ENCODE data around the gene VPS36. TPM values are rescaled to one million over a fixed set of nuclear protein-coding genes. Genes with fewer than 3 reads are reported as not detected.

VPS36 gene
- total and polyA plus RNA-seq, 2 of the 13 experiments (the other 11 are each of a cell fraction or from before 2014, with no cell fraction given): 17.2 to 22.4 TPM

DNA sequence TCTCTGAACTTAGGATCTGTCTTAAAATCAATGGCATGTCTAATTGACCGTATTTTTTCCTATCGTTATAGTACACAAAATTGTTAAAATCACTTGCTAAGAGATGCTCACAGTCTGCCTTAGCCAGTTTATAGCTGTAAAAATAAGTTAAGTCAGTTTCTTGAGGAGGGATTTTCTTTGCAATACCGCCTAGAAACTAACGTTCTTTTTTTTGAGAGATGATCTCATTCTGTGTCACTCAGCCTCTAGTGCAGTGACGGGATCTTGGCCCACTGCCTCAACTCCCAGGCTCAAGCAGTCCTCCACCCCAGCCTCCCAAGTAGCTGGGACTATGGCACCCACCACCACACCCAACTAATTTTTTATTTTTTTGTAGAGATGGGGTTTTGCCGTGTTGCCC lies 9.2 kb upstream of the VPS36 start:
- Histone ChIP-seq H4K20me1 (ENCODE audit: insufficient read depth, low read length) (no peaks in the 10 kb centered on the region), H3K4me1 (ENCODE audit: insufficient read depth, low read length) (peaks cover 47% of the 10 kb centered on the region), H3K36me3 (replicated peaks in 1 of 2; ENCODE audit: control insufficient read depth in 1 of 2, insufficient read depth in 2 of 2, low read length in 2 of 2) (peaks cover 4 to 48% of the 10 kb centered on the region in 2 experiments), H3K9ac (ENCODE audit: insufficient read depth, low read depth, low read length) (no peak overlapping the region), H2AFZ (ENCODE audit: low read length) (no peak overlapping the region), H3K4me2 (ENCODE audit: low read depth, low read length) (no peak overlapping the region), H3K79me2 (ENCODE audit: insufficient read depth, low read length) (peaks cover 38% of the 10 kb centered on the region), H3K4me3 (replicated peaks in 1 of 3; ENCODE audit: insufficient read depth in 1 of 3, low read depth in 2 of 3, low read length in 3 of 3) (no peak overlapping the region), H3K27ac (ENCODE audit: extremely low read length, insufficient read depth, low read length) (no peak overlapping the region), H3K27me3 (ENCODE audit: control insufficient read depth in 1 of 2, insufficient read depth in 2 of 2, low read length in 2 of 2) (no peaks in the 10 kb centered on the region), H3K9me3 (ENCODE audit: low read length) (no peaks in the 10 kb centered on the region)
- TF ChIP-seq ZNF317 (CRISPR knock-in tag; IDR thresholded peaks at IDR 0.05): no peak
- no peak for TF ChIP-seq ISL2 (CRISPR knock-in tag; IDR thresholded peaks at IDR 0.05)
- no peak for TF ChIP-seq ZNF780A (CRISPR knock-in tag; IDR thresholded peaks at IDR 0.05)
- no peak for TF ChIP-seq RFX5 (IDR thresholded peaks at IDR 0.05; ENCODE audit: low read depth, low read length)
- POLR2A ChIA-PET: no interaction called here
- intact Hi-C loops (cut with micrococcal nuclease; ENCODE audit: unreplicated experiment): loop anchor here (5.0 to 10.0 kb wide), 2 partner anchors 195 to 348 kb away; partner anchors contain the start of gene SUGT1
- CTCF ChIA-PET (ENCODE audit: low intra/inter-chr PET ratio, low total read pairs): no interaction called here
- ATAC-seq: no peak
- DNase-seq (ENCODE audit: low spot score): no peak
- 95% methylated on average over 6 of the region's 6 CpGs for WGBS (ENCODE audit: low lambda C conversion rate)
- FAIRE-seq: no peak
- in situ Hi-C loops (cut with HindIII; ENCODE audit: extremely low pct_ligation_motif_present, low pct_unique_long_range_greater_than_20kb): loop anchor here (10.0 to 25.0 kb wide), 2 partner anchors 115 to 447 kb away; partner anchors contain the start of genes ALG11, ATP7B and UTP14C
- BruUV-seq (replicated peaks): no TSS peak

DNA sequence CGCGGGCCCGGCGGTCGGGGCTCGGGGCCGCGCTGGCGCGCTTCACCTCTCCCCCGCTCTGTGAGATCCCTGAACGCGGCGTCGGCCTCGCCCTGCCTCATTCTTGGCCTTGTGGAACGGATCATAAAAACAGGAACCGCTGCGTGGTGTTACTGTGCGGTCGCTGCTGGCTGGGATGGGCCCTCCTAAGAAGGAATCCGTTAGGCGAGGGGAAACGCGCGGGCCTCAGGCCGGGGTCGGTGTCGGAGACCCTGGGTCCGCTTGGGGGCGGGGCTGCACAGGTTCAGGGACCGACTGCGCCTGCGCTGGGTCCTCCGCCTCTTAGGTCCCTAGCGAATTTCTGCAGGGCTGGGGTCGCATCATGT lies 5.2 kb upstream of the VPS36 start:
- BruUV-seq (replicated peaks): TSS peak; percentile 50
- TF ChIP-seq NR1H2 (CRISPR knock-in tag; IDR thresholded peaks at IDR 0.05; ENCODE audit: borderline replicate concordance, low read depth) (no peak), ZNF33B (CRISPR knock-in tag; IDR thresholded peaks at IDR 0.05) (no peak; the same call in 1 of the 2 replicates), MEF2D (CRISPR knock-in tag; IDR thresholded peaks at IDR 0.05) (no peak), NR2F6 (IDR thresholded peaks at IDR 0.05) (no peak), NR2F6 (CRISPR knock-in tag; IDR thresholded peaks at IDR 0.05) (no peak), CBFB (CRISPR knock-in tag; IDR thresholded peaks at IDR 0.05) (no peak), CBX2 (IDR thresholded peaks at IDR 0.05; ENCODE audit: low read depth, low read length) (no peak), CBX2 (CRISPR knock-in tag; IDR thresholded peaks at IDR 0.05; ENCODE audit: low read depth) (no peak), GATA4 (IDR thresholded peaks at IDR 0.05; ENCODE audit: borderline replicate concordance, low read depth) (no peak), ESRRA (CRISPR knock-in tag; IDR thresholded peaks at IDR 0.05; ENCODE audit: low read depth) (no peak)
- TF ChIP-seq, protein P1, sequence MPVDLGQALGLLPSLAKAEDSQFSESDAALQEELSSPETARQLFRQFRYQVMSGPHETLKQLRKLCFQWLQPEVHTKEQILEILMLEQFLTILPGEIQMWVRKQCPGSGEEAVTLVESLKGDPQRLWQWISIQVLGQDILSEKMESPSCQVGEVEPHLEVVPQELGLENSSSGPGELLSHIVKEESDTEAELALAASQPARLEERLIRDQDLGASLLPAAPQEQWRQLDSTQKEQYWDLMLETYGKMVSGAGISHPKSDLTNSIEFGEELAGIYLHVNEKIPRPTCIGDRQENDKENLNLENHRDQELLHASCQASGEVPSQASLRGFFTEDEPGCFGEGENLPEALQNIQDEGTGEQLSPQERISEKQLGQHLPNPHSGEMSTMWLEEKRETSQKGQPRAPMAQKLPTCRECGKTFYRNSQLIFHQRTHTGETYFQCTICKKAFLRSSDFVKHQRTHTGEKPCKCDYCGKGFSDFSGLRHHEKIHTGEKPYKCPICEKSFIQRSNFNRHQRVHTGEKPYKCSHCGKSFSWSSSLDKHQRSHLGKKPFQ (CRISPR knock-in tag; IDR thresholded peaks at IDR 0.05; ENCODE audit: insufficient replicate concordance): no peak
- TF ChIP-seq, protein P2, sequence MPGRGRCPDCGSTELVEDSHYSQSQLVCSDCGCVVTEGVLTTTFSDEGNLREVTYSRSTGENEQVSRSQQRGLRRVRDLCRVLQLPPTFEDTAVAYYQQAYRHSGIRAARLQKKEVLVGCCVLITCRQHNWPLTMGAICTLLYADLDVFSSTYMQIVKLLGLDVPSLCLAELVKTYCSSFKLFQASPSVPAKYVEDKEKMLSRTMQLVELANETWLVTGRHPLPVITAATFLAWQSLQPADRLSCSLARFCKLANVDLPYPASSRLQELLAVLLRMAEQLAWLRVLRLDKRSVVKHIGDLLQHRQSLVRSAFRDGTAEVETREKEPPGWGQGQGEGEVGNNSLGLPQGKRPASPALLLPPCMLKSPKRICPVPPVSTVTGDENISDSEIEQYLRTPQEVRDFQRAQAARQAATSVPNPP (CRISPR knock-in tag; IDR thresholded peaks at IDR 0.05): peak; percentile 42

More for the DNA sequence above, 5.2 kb upstream of the VPS36 start:
- WGBS (ENCODE audit: low lambda C conversion rate): 5% methylated on average over 6 of the region's 37 CpGs
- intact Hi-C loops (cut with micrococcal nuclease; ENCODE audit: unreplicated experiment): loop anchor here (5.0 to 10.0 kb wide), 2 partner anchors 199 to 352 kb away; partner anchors contain the start of gene SUGT1
- CTCF ChIA-PET (ENCODE audit: low intra/inter-chr PET ratio, low total read pairs): no interaction called here
- Histone ChIP-seq H3K27me3 (ENCODE audit: control insufficient read depth in 1 of 2, insufficient read depth in 2 of 2, low read length in 2 of 2) (no peaks in the 10 kb centered on the region), H3K4me3 (replicated peaks in 1 of 3; ENCODE audit: insufficient read depth in 1 of 3, low read depth in 2 of 3, low read length in 3 of 3) (peak overlapping the region; percentile 59 to 86 (median 65)), H2AFZ (ENCODE audit: low read length) (no peak overlapping the region), H3K4me2 (ENCODE audit: low read depth, low read length) (peak overlapping the region; percentile 91), H3K9ac (ENCODE audit: insufficient read depth, low read depth, low read length) (peak overlapping the region; percentile 82), H3K79me2 (ENCODE audit: insufficient read depth, low read length) (peaks cover 33% of the 10 kb centered on the region), H3K36me3 (replicated peaks in 1 of 2; ENCODE audit: control insufficient read depth in 1 of 2, insufficient read depth in 2 of 2, low read length in 2 of 2) (peaks cover 0 to 17% of the 10 kb centered on the region in 2 experiments; a peak in 3 of 5 replicates), H3K27ac (ENCODE audit: extremely low read length, insufficient read depth, low read length) (peak overlapping the region; percentile 89), H3K4me1 (ENCODE audit: insufficient read depth, low read length) (peaks cover 52% of the 10 kb centered on the region), H3K9me3 (ENCODE audit: low read length) (no peaks in the 10 kb centered on the region), H4K20me1 (ENCODE audit: insufficient read depth, low read length) (no peaks in the 10 kb centered on the region)
- POLR2A ChIA-PET: interaction anchor here (0.8 kb wide), 1 partner anchor 197 kb away, joined by 3 read pairs; the partner anchor contains the start of gene SUGT1
- FAIRE-seq (no peak), DNase-seq (ENCODE audit: low spot score) (peak; percentile 73), ATAC-seq (peak; percentile 77)
- in situ Hi-C loops (cut with HindIII; ENCODE audit: extremely low pct_ligation_motif_present, low pct_unique_long_range_greater_than_20kb): loop anchor here (10.0 to 25.0 kb wide), 2 partner anchors 111 to 443 kb away; partner anchors contain the start of genes ALG11, ATP7B and UTP14C

Data from HepG2 (cell line).